ENCODE measurements around the gene SNAPC4.
A peak's percentile ranks its signal among the peaks of the same experiment; 100 is the strongest.
"Not testable (repeated sequence)": the region's sequence is repeated elsewhere in the genome, so short reads cannot be mapped to it uniquely, and the experiment has no call there.

The SNAPC4 gene

GRCh38 chr9:136354592-136355085 is 45.3 kb downstream of the SNAPC4 start:
- peaks cover 8% of the 10 kb centered on the region for H3K4me1 Mint-ChIP-seq
- no peaks in the 10 kb centered on the region for H3K9me3 Mint-ChIP-seq
- no peaks in the 10 kb centered on the region for H3K36me3 Mint-ChIP-seq (ENCODE audit: low read depth)
- H3K27me3 Mint-ChIP-seq (ENCODE audit: low read depth): no peaks in the 10 kb centered on the region
- no peak overlapping the region for H3K4me3 Mint-ChIP-seq
- peak overlapping the region in 1 of 3 experiments; percentile 55 for H3K27ac Mint-ChIP-seq
- no peak for TF ChIP-seq CTCF (IDR thresholded peaks at IDR 0.05; ENCODE audit: unreplicated experiment in 3 of 3)

GRCh38 chr9:136353757-136354488 is 46.0 kb downstream of the SNAPC4 start:
- H3K27ac Mint-ChIP-seq: no peak overlapping the region
- H3K4me3 Mint-ChIP-seq: no peak overlapping the region
- peaks cover 8% of the 10 kb centered on the region for H3K4me1 Mint-ChIP-seq
- H3K9me3 Mint-ChIP-seq: no peaks in the 10 kb centered on the region
- TF ChIP-seq CTCF (IDR thresholded peaks at IDR 0.05; ENCODE audit: unreplicated experiment in 3 of 3): no peak
- no peaks in the 10 kb centered on the region for H3K27me3 Mint-ChIP-seq (ENCODE audit: low read depth)
- H3K36me3 Mint-ChIP-seq (ENCODE audit: low read depth): no peaks in the 10 kb centered on the region

GRCh38 chr9:136353088-136353487 is 46.9 kb downstream of the SNAPC4 start:
- H3K27me3 Mint-ChIP-seq (ENCODE audit: low read depth): no peaks in the 10 kb centered on the region
- peak overlapping the region in 1 of 3 experiments; percentile 5 for H3K4me3 Mint-ChIP-seq
- no peaks in the 10 kb centered on the region for H3K36me3 Mint-ChIP-seq (ENCODE audit: low read depth)
- TF ChIP-seq CTCF (IDR thresholded peaks at IDR 0.05; ENCODE audit: unreplicated experiment in 3 of 3): no peak
- H3K27ac Mint-ChIP-seq: peak overlapping the region in 1 of 3 experiments; percentile 48
- H3K9me3 Mint-ChIP-seq: no peaks in the 10 kb centered on the region
- H3K4me1 Mint-ChIP-seq: peaks cover 8% of the 10 kb centered on the region

GRCh38 chr9:136352682-136353081 is 47.3 kb downstream of the SNAPC4 start:
- Mint-ChIP-seq H3K9me3 (no peaks in the 10 kb centered on the region), H3K4me3 (peak overlapping the region in 1 of 3 experiments; percentile 5), H3K36me3 (ENCODE audit: low read depth) (no peaks in the 10 kb centered on the region), H3K27me3 (ENCODE audit: low read depth) (no peaks in the 10 kb centered on the region), H3K4me1 (peaks cover 8% of the 10 kb centered on the region), H3K27ac (peak overlapping the region in 1 of 3 experiments; percentile 48)
- TF ChIP-seq CTCF (IDR thresholded peaks at IDR 0.05; ENCODE audit: unreplicated experiment in 3 of 3): no peak

DNA sequence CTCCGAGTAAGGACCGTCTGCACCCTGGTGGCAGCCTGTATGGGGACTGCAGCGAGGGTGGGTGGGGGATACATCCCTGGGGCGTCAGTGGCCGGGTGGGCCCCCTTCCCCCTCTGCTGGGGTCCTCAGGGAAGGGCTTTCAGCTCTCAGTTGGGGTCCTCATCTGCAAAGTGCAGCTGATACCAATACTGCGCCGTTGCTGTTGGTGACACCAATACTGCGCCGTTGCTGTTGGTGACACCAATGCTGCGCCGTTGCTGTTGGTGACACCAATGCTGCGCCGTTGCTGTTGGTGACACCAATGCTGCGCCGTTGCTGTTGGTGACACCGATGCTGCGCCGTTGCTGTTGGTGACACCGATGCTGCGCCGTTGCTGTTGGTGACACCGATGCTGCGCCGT is 48.1 kb downstream of the SNAPC4 start:
- H3K36me3 Mint-ChIP-seq (ENCODE audit: low read depth); H3K27ac Mint-ChIP-seq; H3K27me3 Mint-ChIP-seq (ENCODE audit: low read depth); H3K4me3 Mint-ChIP-seq; H3K4me1 Mint-ChIP-seq; H3K9me3 Mint-ChIP-seq: not testable (repeated sequence)

DNA sequence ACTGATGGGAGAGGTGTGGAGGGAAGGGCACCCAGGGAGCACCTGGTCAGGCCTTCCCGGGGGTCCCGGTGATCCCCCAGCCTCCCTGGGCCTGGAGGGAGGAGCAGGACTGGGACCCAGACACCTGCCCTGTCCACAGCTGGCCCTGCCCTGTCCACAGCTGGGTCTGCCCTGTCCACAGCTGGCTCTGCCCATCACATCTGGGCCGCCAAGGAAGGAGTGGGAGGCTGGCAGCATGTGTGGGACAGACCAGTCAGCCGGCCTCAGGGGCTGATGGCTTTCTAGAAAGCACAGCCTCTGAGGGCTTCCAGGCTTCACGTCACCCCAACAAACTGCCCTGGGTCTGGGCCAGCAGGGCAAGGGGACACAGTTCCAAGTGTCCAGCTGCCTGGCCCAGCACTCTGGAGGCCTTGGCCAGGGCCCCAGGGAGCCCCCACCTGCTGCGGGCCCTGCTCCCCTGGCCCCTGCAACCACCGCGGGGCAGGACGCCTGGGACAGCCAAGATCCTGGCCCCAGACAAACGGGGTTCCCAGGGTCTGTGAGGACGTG is 48.6 kb downstream of the SNAPC4 start:
- no peak overlapping the region for H3K27ac Mint-ChIP-seq
- H3K9me3 Mint-ChIP-seq: no peaks in the 10 kb centered on the region
- no peak overlapping the region for H3K4me3 Mint-ChIP-seq
- H3K27me3 Mint-ChIP-seq (ENCODE audit: low read depth): no peaks in the 10 kb centered on the region
- H3K36me3 Mint-ChIP-seq (ENCODE audit: low read depth): no peaks in the 10 kb centered on the region
- peaks cover 8% of the 10 kb centered on the region for H3K4me1 Mint-ChIP-seq
- no peak for TF ChIP-seq CTCF (IDR thresholded peaks at IDR 0.05; ENCODE audit: unreplicated experiment in 3 of 3)

Measured in nephron (organoid).